Neural progenitor cell (in vitro differentiated cells): ENCODE data around the gene CCL4L2.
"Not testable (repeated sequence)": the region's sequence is repeated elsewhere in the genome, so short reads cannot be mapped to it uniquely, and the experiment has no call there.

Experiments used
- CTCF ChIP-seq: fragments of 200-600 bp; sonication (generic); IDR thresholded peaks from 2 replicates; pipeline ENCODE4 v1.5.1; 2017; ENCODE audit warnings: antibody characterized with exemption, mild to moderate bottlenecking
- EZH2phosphoT487 ChIP-seq: fragments of 200-600 bp; sonication (generic); IDR thresholded peaks from 2 replicates; pipeline ENCODE4 v1.6.1; 2017; ENCODE audit warnings: antibody characterized with exemption

DNA sequence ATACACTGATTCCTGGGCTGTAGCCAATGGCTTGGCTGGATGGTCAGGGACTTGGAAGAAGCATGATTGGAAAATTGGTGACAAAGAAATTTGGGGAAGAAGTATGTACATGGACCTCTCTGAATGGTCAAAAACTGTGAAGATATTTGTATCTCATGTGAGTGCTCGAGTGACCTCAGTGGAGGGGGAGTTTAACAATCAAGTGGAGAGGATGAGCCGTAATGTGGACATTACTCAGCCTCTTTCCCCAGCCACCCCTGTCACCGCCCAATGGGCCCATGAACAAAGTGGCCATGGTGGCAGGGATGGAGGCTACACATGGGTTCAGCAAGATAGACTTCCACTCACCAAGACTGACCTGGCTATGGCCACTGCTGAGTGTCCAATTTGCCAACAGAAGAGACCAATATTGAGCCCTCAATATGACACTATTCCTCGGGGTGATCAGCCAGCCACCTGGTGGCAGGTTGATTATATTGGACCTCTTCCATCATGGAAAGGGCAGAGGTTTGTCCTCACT, 10.8 kb downstream of the CCL4L2 start:
- TF ChIP-seq CTCF: peak; percentile 7
- TF ChIP-seq EZH2phosphoT487: not testable (repeated sequence)
